ENCODE data around the gene RTTN.

The RTTN gene

DNA sequence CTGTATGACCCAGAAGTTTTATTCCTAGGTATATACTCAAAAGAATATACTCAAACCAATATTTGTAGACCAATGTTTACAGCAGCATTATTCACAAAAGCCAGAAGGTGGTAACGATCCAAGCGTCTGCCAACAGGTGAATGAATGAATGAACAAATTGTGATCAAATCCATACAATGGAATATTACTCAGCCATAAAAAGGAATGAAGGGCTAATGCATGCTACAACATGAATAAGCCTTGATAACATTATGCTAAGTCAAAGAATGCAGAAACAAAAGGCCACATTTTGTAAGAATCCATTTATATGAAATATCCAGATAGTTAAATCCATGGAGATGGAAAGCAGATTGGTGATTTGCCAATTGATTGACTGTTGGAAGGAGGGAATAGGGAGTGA, 252.3 kb downstream of the RTTN start:
- in situ Hi-C loops (cut with MboI; ENCODE audit: low sequenced_read_pairs) = no loop called here
